Regular cardiac myocyte (primary cell): Measurements from ENCODE around the gene TGM2. TPM values are rescaled to one million over a fixed set of nuclear protein-coding genes. Genes with fewer than 3 reads are reported as not detected.

Source experiments
- total RNA-seq: library from RNA; depleted of rRNA; stranded (reverse); fragments of >200 nt; gene quantifications from 2 replicates; pipeline ENCODE4 v1.2.3, GENCODE V29; 2014

The TGM2 gene
- 371 and 457 TPM in 2 replicates for total RNA-seq

DNA sequence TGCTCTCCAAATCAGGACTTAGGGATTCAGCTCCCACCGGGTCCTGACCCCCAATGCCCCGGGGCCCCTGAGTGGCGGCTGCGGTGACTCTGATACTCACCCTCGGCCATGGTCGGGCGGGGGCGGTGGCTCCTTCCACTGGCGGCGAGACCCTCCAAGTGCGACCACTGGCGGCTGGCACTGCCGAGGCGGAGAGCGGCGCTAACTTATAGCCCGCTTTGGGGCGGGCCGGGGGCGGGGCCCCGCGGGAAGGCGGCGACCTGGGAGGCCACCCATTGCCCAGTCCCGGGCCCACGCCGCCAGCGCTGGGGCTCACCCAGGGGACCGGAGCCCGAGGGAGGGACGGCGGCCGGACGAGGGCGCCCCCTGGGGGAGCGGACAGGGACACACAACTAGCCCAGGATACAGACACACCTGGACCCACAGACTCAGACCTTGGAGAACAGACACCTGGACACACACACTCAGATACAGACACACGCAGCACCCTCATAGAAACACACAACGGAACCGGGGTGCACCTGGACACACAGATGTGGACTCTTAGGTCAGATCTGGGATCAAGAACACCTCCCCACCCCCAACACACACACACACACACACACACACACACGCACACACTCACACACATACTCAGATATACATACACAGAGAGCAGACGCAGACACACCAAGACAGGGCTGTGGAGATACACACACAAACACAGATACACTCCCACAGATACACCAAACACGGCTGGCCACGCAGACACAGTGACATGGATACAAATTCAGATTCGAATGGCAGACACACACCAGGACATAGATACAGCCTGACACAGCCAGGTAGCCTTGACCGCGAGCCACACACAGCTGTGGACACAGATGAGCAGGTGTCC, at the start of gene TGM2:
Gene TGM2, minus strand, starts transcription at position 182 of the 877 bp plus-strand sequence. Its CDS starts 72 bp downstream, at position 110.

Other genes starting within 250 kb of the TGM2 start
- 14.1 and 21.7 TPM in 2 replicates for gene TTI1, start 131.8 kb downstream of the TGM2 start, total RNA-seq
- 17.2 and 21.1 TPM in 2 replicates for gene RPRD1B, start 131.5 kb downstream of the TGM2 start, total RNA-seq
- gene KIAA1755, start 95.5 kb upstream of the TGM2 start, total RNA-seq = 2.5 and 3.1 TPM in 2 replicates
- 0.28 TPM in 1 of 2 replicates, not detected in the other for gene BPI, start 138.9 kb upstream of the TGM2 start, total RNA-seq
- 0.56 TPM in 1 of 2 replicates, not detected in the other for gene LBP, start 181.2 kb upstream of the TGM2 start, total RNA-seq